DMS79 (cell line): Measurements from ENCODE around the gene ACTRT2.

Source experiments
- DNase-seq: peaks from one replicate; lab custom pipeline; 2025; lab: John Stamatoyannopoulos, UW

ACTRT2 gene

DNA sequence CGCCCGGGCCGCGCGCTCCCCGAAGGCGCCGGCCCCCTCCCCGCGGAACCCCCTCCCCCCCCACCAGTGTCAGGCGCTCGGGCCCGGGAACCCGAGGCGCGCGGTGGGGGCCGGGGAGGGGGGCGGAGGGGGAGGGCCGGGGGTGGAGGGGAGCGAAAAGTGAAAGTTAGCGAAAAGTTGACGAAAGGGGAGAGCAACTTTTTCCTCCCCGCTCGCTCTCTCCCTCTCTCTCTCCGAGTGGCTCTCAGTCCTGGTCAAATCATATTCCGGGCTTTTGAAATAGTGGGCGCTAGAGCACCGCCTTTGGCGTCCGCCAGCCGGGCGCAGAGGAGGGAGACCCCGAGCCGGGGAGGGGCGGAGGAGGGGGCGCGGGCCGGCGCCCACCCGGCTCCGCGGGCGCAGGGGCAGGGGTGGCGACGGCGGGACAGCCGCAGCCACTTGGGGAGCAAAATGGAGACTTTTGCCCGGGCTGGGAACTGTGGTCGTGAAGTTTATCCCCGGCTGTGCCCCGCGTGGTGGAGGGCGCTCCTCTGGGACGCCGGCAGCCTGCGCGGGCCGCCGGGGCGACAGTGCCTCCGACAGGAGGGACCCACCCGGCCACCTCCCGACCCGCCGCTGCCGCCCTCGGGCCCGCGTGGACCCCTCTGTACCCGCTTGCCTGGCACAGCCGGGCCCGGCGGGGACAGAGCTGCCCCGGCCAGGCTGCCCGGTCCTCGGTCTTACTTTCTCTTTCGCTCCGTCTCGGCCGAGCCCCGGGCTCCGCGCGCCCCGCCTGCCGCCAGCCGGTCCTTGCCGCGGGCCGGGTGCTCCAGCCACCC, 48.4 kb downstream of the ACTRT2 start:
- peak; percentile 64 for DNase-seq

- no peak for DNase-seq
These were observed 49.0 kb downstream of the ACTRT2 start for GRCh38 chr1:3070309-3070643.

- no peak for DNase-seq
These were observed 49.6 kb downstream of the ACTRT2 start for GRCh38 chr1:3070644-3071564.

GRCh38 chr1:3071565-3072390, 50.5 kb downstream of the ACTRT2 start:
- DNase-seq, result no peak
